PFSK-1 (cell line): ENCODE data around the gene HNRNPM.

Experiments
- POLR2AphosphoS5 ChIP-seq: IDR thresholded peaks from 2 replicates; pipeline ENCODE4 v1.6.1; 2012; ENCODE audit warnings: low read depth, mild to moderate bottlenecking, control low read depth, low read length, moderate library complexity
- TAF1 ChIP-seq: IDR thresholded peaks from 2 replicates; pipeline ENCODE4 v1.6.1; 2012; ENCODE audit warnings: low read length, control low read depth, borderline replicate concordance; ENCODE audit not compliant: insufficient read depth

- TF ChIP-seq POLR2AphosphoS5 (no peak), TAF1 (no peak)
Measured at GRCh38 chr19:8416796-8417195, 28.0 kb upstream of the HNRNPM start.
